Eye (tissue), 1 donor: Measurements from ENCODE around the gene TAL1.

Experiments
- DNase-seq: peaks from one replicate; pipeline ENCODE4 v3.0.0-alpha.2; 2015

TAL1 gene

DNA sequence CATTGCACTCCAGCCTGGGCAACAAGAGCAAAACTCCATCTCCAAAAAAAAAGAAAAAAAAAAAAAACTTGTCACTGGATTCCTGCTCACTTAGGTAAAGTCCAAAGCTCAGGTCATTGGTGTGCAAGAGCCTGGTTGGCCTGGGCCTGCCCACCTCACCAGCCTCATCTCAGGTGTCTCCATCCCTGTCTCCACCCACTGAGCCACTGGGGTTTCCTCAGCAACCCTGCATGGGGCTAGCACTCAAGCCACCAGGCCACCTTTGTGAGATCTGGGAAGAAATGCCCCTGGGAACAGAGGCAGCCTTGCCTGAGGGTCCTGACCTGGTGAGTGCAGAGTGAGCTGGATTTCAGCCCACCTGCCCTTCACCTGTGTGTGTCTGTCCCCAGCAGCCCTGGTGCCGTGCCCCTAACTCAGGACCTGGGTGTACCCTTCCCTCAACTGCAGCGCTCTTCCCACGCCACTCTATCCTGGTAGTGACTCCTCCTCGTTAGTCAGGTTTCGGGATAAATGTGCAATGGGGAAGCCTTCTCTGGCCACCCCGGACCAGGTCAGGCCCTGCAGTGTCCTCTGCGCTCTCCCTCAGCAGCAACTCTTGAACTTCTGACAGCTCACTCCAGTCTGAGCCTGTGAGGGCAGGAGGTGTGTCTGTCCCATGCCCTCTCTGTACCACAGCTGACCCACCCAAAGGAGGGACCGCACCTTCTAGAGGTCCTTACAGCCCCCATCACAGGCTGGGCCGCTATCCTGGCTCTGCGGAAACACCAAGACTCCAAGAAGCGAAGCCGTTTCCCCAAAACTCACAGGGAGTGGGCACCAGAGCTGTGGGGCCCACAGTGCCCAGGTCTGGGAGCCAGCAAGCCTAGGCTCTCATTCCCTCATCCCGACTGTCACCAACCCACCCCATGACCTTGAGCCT is 45.5 kb downstream of the TAL1 start:
- DNase-seq, result no peak

DNA sequence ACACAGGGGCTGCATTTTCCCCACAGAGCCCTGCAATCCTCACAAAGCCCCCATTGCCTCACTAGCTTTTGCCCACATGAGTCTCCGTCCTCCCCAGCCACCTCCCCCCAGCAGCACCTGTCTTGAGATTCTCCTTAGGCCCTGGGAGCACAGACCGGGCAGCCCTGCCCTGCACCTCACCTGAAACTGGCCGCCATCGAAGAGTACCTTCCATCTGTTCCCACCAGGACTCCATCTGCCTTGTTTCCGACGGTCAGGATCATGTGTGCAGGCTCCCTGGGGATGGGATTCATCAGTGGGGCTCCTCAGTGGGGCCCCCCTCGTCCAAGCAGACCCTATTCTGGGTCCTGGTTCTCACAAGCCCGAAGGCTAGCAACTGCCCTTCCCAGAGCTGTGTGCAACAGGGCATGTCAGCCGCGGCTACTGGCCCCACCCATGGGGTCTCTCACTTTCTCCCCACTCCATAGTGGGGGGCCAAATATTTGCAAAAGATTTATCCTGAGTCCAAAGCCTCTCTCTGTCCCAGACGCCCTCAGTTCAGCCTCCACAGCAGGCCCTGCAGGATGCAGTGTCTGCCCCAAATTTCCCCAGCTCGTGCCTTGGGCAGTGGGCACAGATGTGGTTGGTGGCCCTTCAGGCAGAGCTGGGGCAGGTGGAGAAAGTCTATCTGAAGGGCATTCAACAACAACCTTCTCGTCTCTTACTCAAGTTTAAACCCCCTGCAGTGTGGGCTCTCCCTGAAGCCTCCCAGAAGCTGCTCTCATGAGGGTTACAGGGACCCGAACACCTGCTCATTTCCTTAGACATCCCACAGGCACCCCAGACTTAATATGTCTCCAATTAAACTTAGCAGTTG is 47.0 kb downstream of the TAL1 start:
- no peak for DNase-seq

DNA sequence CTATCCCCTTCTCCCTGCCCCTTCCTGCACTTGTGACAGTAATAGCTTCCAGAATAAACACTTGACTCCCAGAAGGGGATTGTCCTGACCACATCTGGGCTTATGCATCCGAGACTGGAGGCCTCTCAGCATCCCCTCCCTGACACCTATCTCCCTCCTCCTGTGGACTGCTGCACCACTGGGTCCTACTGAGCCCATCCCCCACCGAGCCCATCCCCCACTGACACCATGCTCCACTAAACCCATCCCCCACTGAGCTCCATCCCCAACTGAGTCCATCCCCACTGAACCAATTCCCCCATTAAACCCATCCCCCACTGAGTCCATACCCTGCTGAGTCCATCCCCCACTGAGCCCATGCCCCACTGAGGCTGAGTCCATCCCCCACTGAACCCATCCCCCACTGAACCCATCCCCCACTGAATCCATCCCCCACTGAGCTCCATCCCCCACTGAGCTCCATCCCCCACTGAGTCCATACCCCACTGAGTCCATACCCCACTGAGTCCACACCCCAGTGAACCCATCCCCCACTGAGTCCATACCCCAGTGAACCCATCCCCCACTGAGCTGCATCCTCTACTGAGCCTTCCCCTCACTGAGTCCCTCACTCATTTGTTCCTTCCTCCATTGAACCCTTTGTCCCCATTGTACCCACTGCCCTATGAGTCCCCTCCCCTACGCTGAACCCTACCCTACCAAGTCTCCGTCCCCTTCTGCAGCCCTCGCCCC is 47.8 kb downstream of the TAL1 start:
- no peak for DNase-seq

DNA sequence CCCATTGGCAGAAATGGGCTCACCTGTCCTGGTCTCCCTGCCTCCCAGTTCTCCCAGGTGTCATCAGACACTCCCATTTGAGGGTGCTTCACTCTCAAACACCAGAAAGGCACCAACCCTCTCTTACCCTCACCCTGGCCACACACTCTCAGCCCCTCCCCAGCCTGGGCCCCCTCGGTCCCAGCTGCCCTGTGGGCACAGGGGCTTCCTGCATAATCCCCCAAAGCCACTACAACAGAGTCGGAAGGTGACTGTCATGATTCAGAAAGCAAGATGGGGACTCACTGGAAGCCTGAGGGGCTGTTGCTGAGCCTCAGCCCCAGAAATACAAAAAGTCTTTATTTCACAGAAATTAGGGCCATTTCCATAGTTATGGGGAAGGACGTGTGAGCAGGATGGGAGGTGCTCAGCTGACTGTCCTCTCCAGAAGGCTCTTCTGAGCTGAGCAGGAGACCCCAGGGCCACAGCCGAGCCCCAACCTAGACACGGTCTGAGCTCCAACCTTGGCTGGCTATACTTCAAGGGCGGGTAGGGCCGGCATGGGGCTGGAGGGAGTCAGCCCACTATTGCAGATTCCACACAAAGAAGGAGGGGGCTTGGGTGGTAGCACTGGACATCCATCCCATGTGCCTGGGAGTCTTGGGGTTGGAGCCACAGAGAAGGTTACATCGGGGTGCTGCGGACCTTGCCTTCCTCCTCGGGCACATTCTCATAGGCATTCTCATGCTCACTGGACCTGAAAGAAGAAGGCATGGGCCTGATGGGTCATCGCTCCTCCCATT is 48.5 kb downstream of the TAL1 start:
- no peak for DNase-seq

DNA sequence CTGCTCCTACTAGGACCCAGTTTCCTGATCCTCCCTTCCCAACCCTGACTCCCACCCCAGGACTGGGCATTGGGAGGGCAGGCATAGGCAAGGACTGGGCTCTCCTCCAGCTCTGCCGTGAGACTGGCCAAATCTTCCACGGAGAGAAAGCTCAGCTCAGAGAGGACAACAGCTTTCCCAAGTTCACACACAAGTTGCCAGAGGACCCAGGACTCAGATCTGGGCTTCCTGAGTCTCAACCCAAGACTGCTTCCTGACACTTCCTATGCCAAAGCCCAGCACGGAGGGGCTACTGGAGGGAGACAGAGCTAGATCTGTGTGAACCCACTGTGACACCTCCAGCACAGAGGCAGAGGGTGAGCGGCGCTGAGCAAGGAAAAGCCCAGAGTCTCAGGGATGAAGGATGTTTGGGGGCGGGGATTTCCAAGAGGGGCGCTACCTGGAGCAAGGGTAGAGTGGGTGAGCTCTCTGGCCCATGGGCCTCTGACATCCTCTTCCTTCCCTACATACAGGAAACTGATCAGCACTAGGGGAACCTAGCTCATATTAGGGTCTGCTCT is 49.3 kb downstream of the TAL1 start:
- no peak for DNase-seq

DNA sequence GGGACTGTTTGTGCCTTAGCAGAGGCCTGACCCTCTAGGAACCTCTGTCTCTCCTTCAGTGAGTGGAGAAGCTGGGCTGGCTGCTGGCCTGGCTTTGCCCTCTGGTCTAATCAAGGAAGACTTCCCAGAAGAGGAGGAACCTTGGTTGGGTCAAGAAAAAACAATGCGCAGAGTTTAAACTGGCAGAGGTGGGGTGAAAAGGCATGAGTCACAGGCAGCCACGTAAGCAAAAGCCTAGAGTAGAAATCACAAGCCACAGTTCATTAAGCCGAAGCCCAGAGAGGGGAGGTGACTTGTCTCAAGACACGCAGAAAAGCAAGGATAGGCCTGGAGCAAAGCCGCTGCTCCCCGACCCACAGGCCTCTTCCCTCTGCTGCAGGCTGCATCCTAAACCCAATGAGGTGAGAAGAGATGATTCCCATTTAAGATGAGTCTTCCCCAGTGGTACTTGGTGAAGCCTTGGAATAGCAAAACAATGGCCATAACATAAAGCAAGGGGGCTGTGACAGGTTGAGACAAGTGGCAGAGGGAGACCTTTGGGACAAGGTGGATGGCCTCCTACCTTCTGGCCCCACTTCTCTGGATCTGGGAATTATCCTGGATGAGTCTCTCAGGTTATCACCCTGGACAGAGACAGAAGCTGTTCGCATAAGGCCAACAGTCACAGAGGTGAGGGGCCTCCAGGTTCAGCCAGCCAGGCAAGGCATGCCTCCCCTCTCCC is 49.9 kb downstream of the TAL1 start:
- no peak for DNase-seq

DNA sequence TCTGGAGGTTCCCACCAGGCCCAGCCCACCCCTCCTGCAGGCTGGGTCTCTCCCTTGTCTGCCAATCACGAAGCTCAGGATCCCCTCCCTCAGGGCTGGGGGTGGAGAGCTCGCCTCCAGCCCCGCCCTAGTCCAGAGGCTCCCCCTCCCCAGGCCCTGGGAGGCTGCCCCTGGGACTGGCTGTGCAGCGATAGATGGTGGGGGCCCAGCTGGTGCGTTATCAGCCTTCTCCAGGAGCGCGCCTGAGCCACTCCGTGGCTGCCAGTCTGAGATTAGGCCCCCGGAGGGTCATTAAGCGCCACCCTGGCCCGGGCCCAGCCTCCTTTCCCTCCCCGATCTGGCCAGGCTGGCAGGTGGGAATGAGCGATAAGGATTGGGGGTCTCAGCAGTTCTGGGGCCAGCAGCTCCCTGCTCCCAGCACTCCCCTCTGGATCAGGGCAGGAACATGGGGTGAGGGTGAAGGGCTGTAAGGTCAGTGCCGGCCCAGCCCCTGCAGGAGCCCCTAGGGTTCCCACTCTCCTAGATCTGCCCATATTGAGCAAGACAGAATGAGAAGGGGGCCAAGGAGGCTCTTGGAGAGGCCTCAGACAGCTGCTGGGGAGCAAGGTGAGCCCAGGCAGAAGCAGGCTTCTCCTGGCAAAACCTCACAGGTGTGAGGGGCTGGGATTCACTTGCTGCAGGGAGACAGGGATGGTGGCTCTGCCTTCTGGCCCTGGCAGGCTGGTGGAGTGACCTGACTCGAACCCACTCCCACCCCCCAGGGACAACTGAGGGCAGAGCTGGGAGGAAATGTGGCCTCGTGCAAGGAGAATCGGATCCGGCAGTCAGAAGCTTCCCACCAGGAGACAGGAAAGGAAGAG is 50.7 kb downstream of the TAL1 start:
- peak; percentile 25 for DNase-seq

DNA sequence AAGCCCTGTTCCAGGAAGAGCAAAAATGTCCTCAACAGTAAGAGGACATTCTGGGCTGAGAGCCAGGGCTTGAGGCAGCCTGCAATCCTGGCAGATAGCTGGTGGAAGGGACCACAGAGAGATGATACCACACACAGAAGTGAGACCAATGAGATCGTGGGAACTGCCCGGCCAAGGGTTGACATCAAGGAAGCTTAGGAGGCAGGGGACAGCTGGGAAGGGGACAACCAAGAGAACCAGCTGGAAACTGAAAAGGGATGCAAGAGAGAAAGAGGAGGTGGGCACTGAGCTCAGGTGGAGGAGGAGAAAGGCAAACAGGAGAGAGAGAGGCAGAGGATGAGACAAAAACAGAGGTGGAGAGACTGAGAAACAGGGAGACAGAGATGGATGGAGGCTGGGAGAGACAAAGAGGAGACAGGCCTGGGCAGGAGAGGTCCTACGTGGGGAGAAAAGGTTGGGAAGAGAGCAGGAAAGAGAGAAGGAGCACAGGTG is 51.4 kb downstream of the TAL1 start:
- DNase-seq, result no peak

DNA sequence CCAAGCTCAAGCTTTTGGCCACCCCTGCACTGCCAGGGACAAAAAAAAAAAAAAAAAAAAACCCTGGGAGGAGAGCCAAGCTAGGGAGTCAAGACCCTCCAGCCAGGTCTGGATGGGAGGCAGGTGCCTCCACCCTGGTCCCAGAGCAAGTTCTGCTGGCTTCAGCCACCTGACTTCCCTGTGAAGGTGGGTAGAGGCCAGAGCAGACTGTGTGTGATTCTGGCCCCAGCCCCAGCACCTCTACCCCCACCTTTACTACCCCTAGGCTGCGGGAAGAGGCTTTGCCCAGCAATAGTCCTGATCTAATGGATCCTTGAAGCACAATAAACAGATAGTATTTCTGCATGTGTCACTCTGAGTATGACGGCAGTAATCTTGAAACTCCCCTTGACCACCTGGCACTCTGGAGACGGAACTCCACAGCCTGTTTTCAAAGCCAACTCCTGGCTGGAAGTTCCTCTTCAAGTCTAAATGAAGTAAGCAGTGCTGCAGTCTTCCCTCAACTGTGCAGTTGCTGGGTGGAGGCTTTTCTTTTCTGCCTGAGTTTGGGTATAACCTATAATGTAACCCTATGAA is 51.9 kb downstream of the TAL1 start:
- no peak for DNase-seq

DNA sequence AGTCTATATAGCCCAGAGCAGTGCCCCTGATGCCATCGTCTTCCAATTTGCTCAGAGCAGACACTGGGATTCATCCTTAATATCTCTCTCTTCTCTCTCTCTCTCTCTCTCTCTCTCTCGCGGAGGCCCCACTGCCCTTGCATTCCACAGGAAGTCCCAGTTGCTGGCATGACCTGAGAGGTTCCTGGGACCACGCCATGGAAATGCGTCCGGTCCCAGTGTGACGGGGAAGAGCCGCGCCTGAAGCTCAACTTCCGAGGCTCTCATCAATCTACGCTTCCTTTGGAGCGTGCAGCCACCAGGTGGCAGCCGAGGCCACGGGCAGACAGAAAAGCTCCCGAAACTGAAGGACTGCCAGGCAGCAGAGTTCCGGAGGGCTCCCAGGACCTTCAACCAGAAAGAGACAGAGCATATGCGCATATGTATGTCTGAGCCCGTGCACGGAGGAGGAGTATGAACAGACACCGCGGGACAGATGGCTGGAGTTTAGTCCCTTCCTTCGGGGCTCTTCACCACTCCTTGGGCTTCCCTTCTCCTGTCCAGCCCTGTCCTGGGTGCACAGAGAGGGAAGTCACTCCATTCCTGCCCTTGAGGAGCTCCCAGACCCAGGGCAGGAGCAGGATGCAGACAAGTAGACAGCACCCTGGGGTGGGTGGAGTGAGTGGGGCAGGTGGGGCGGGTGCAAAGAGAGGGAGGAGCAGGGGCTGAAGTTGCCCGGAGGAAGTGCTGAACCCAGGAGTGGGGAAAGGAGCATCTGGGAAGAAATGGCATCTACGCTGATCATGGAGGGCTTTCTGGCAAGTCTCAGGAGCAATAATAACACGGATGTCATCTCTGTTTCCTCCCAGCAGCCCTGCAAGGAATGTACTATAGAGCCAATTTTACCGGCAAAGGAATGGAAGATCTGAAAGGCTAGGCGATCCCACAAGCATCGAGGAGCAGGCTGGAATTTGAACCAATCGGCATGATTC is 52.7 kb downstream of the TAL1 start:
- peak; percentile 96 for DNase-seq

DNA sequence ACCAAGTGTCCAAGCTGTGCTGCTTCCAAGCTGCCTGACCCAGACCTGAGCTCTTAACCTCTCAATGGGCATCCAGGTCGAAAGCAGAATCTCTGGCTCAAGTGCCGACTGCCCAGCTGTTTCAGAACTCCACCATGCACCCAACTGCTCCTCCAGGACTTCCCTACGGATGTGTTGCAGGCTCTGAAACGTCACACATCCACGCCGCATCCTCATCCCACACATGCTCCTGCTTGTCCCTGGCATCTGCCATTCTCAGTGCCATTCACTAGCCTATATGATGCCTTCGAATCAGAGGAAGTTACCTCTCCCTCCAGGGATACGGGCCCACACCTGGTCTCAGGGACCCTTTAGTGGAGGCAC is 53.4 kb downstream of the TAL1 start:
- DNase-seq, result no peak

DNA sequence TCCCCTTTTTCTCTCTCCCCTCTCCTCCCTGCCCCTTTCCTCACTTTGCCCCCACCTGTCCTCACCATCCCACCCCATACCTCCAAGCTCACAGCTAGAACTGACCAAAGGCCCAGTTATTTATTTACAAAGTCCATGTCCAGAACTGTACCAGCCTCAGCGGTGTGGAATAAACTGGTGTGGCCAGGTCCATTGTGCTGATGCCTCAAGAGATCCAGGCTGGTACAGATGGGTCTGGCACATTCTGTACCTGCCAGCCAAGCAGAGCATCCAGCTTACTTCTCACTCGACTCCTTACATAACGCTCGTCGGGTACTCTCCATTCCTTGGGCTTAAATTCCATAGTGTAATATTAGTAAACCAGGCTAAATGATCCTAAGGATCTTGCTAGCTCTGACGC is 54.0 kb downstream of the TAL1 start:
- no peak for DNase-seq

DNA sequence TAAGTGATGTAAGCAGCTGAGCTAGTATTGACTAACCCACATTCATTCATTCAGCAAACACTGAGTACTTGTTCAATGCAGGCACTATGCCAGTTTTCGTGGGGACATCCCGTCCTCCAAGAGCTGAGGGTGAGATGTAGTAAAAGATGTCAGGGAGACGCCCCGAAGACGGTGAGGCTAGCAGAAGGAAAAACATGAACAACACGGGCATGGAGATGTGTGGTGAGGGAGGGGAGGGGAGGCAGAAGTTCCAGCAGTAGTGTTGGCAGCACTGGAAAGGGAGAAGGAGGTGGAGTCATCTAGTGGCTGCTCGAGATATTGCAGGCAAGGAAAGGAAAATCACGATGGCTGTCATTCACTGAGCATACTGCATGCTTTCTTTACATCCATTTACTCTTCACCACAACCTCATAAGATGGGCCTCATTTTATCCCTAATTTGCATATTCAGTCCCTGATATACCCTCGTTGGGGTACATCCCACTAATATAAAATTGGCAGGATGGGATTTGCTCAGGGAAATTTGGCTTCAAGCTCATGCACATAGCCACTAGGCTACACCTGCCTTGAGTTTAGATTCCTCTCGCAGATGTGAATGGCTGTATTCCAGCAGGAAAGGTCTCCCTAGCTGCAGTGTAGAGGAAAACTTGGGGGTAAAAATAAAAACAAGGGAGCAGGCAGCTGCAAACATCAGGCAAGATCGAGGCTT is 56.6 kb downstream of the TAL1 start:
- peak; percentile 89 for DNase-seq

DNA sequence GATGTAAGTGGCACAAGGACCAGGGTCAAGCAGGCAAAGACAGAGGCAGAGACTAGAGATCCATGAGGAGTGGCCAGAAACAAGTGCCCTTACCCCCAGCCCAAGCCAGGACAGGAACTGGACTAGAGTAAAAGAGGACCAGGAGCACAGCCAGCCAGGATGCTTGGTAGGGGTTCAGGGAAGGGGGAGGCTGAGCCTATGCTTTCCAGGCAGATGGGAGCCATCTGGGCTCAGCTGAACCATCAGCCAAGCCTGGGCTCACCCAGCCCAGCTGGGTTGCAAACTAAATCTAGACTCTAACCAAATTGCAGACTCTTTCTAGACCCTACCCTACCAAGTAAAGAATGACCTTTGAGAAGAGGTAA is 57.4 kb downstream of the TAL1 start:
- DNase-seq, result no peak

DNA sequence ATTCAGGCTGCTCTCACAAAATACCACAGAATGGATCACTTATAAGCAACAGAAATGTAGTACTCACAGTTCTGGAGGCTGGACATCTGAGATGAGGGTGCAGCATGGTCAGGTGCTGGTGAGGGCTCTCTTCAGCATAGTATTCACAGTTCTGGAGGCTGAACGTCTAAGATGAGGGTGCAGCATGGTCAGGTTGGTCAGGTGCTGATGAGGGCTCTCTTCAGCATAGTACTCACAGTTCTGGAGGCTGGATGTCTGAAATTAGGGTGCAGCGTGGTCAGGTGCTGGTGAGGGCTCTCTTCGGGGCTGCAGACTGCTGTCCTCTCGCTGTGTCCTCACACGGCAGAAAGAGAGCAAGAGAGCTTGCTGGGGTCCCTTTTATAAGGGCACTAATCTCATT is 59.2 kb downstream of the TAL1 start:
- DNase-seq, result no peak
